Measurements from ENCODE around the gene KNDC1. TPM values are rescaled to one million over a fixed set of nuclear protein-coding genes. Genes with fewer than 3 reads are reported as not detected.

Gene KNDC1
- total and polyA plus RNA-seq, 2 experiments from 2014 or later = 1.8 to 16.0 TPM

- H3K4me1 ChIP-seq (ENCODE audit: insufficient read depth) = no peaks in the 10 kb centered on the region
- H3K79me2 ChIP-seq (replicated peaks; ENCODE audit: insufficient read depth) = no peaks in the 10 kb centered on the region
- no peak for TF ChIP-seq CTCF (conservative IDR thresholded peaks at IDR 0.05; ENCODE audit: low read depth in 2 of 2)
- no peak for TF ChIP-seq ZNF462 (CRISPR knock-in tag; IDR thresholded peaks at IDR 0.05)
- no peak for TF ChIP-seq STAT1 (IDR thresholded peaks at IDR 0.05; ENCODE audit: unreplicated experiment)
- TF ChIP-seq POLR2AphosphoS5 (IDR thresholded peaks at IDR 0.05; ENCODE audit: low read depth) = no peak
- TF ChIP-seq ZNF114 (CRISPR knock-in tag; IDR thresholded peaks at IDR 0.05) = no peak
- no peak for TF ChIP-seq CREB1 (CRISPR knock-in tag; IDR thresholded peaks at IDR 0.05; ENCODE audit: low read depth)
- TF ChIP-seq ETS1 (IDR thresholded peaks at IDR 0.05) = no peak
- no peak for TF ChIP-seq NANOG (IDR thresholded peaks at IDR 0.05; ENCODE audit: borderline replicate concordance)
- no peak for TF ChIP-seq ZNF331 (CRISPR knock-in tag; IDR thresholded peaks at IDR 0.05; ENCODE audit: low read depth)
- no peak for TF ChIP-seq EZH2 (IDR thresholded peaks at IDR 0.05; ENCODE audit: low read depth, unreplicated experiment)
- TF ChIP-seq EZH2phosphoT487 (IDR thresholded peaks at IDR 0.05; ENCODE audit: unreplicated experiment) = no peak
- TF ChIP-seq REST (IDR thresholded peaks at IDR 0.05; ENCODE audit: unreplicated experiment) = no peak
- Mint-ChIP-seq H3K27ac (no peak overlapping the region), H3K9me3 (no peaks in the 10 kb centered on the region; the same call in 2 of the 3 replicates), H3K27me3 (ENCODE audit: insufficient read depth, low read depth, poor library complexity) (peaks cover 2% of the 10 kb centered on the region), H3K36me3 (ENCODE audit: low read depth) (no peaks in the 10 kb centered on the region), H3K4me1 (no peaks in the 10 kb centered on the region), H3K4me3 (no peak overlapping the region)
- peaks cover 4% of the 10 kb centered on the region; the same call in 1 of the 2 replicates for H3K9me2 ChIP-seq (ENCODE audit: insufficient read depth)
- ATAC-seq (no peak), DNase-seq (ENCODE audit: low spot score) (no peak)
- H4K20me1 ChIP-seq (replicated peaks; ENCODE audit: insufficient read depth) = no peaks in the 10 kb centered on the region
- no peak overlapping the region for H3K27ac ChIP-seq (ENCODE audit: low read depth)
- H3K27me3 ChIP-seq (ENCODE audit: insufficient read depth) = no peaks in the 10 kb centered on the region
- H3F3A ChIP-seq (replicated peaks; ENCODE audit: low read depth) = 0 out of 2 replicates have a peak, but pooled peaks cover 3% of the 10 kb centered on the region
- no peak overlapping the region for H3K4me3 ChIP-seq
- no peak overlapping the region for H3K4me2 ChIP-seq
- no peak overlapping the region for H2AFZ ChIP-seq
- no peaks in the 10 kb centered on the region for H3K36me3 ChIP-seq (ENCODE audit: insufficient read depth)
Observed at GRCh38 chr10:133207041-133207600, 47.1 kb downstream of the KNDC1 start.

Measured in GM23338 (cell line).